Mesenchymal stem cell (in vitro differentiated cells and primary cell): ENCODE measurements around the gene NFKBIA.

Source experiments
- DNase-seq: peaks from one replicate; pipeline ENCODE4 v3.0.0-alpha.2; 2013
- H2AFZ ChIP-seq: one replicate; pipeline ENCODE4 v1.6.1; 2013; ENCODE audit warnings: low read depth, mild to moderate bottlenecking, control low read depth, inconsistent platforms, low read length, moderate library complexity
- H2AK5ac ChIP-seq: 2 replicates; pipeline ENCODE4 v1.6.1; 2013; ENCODE audit warnings: low read length, moderate library complexity, mild to moderate bottlenecking, inconsistent platforms; ENCODE audit not compliant: severe bottlenecking
- H2BK120ac ChIP-seq: one replicate; pipeline ENCODE4 v1.6.1; 2013; ENCODE audit warnings: low read depth, mild to moderate bottlenecking, inconsistent platforms, low read length, moderate library complexity
- H2BK12ac ChIP-seq, 2 experiments: one replicate each; pipeline ENCODE4 v1.6.1; 2013; ENCODE audit warnings: inconsistent platforms in 2 of 2, low read length in 2 of 2, mild to moderate bottlenecking in 2 of 2, moderate library complexity in 2 of 2, control low read depth in 1 of 2
- H2BK15ac ChIP-seq: one replicate; pipeline ENCODE4 v1.6.1; 2013; ENCODE audit warnings: mild to moderate bottlenecking, low read depth, inconsistent platforms; ENCODE audit not compliant: poor library complexity, severe bottlenecking
- H2BK5ac ChIP-seq: 2 replicates; pipeline ENCODE4 v1.6.1; 2013; ENCODE audit warnings: low read depth, mild to moderate bottlenecking, low read length, control low read depth, inconsistent platforms; ENCODE audit not compliant: poor library complexity, severe bottlenecking
- H3K14ac ChIP-seq, 2 experiments: one replicate each; pipeline ENCODE4 v1.6.1; 2013; ENCODE audit warnings: inconsistent platforms in 2 of 2, low read length in 2 of 2, control low read depth in 1 of 2, mild to moderate bottlenecking in 1 of 2, moderate library complexity in 1 of 2
- H3K18ac ChIP-seq, 2 experiments: one replicate each; pipeline ENCODE4 v1.6.1; 2013; ENCODE audit warnings: inconsistent platforms in 2 of 2, low read length in 2 of 2, control low read depth in 1 of 2, low read depth in 1 of 2, mild to moderate bottlenecking in 1 of 2
- H3K23ac ChIP-seq, 2 experiments: one replicate each; pipeline ENCODE4 v1.6.1; 2013; ENCODE audit warnings: inconsistent platforms in 2 of 2, low read length in 2 of 2, mild to moderate bottlenecking in 2 of 2, moderate library complexity in 2 of 2, control low read depth in 1 of 2
- H3K27ac ChIP-seq: 2 replicates; pipeline ENCODE4 v1.5.1; 2013; ENCODE audit warnings: mild to moderate bottlenecking, moderate library complexity, low read length, control low read depth, inconsistent platforms; ENCODE audit not compliant: poor library complexity, severe bottlenecking
- H3K27me3 ChIP-seq, 2 experiments: 2 replicates each; pipeline versions ENCODE4 v1.6.1 to v1.7.0; 2013; ENCODE audit warnings: low read length in 2 of 2, mild to moderate bottlenecking in 2 of 2, moderate library complexity in 2 of 2, control low read depth in 1 of 2, inconsistent platforms in 1 of 2; ENCODE audit not compliant: control insufficient read depth in 1 of 2, insufficient read depth in 1 of 2
- H3K36me3 ChIP-seq, 2 experiments: 2 replicates each; pipeline versions ENCODE4 v1.6.1 to v1.7.0; 2013; ENCODE audit warnings: low read length in 2 of 2, control low read depth in 1 of 2, inconsistent platforms in 1 of 2, low read depth in 1 of 2, mild to moderate bottlenecking in 1 of 2; ENCODE audit not compliant: insufficient read depth in 2 of 2, control insufficient read depth in 1 of 2
- H3K4ac ChIP-seq, 2 experiments: one replicate each; pipeline ENCODE4 v1.6.1; 2013; ENCODE audit warnings: inconsistent platforms in 2 of 2, low read length in 2 of 2, mild to moderate bottlenecking in 2 of 2, moderate library complexity in 2 of 2, control low read depth in 1 of 2, low read depth in 1 of 2
- H3K4me1 ChIP-seq: 2 replicates; pipeline ENCODE4 v1.6.1; 2013; ENCODE audit warnings: low read depth, low read length, control low read depth; ENCODE audit not compliant: control insufficient read depth, insufficient read depth
- H3K4me2 ChIP-seq: 2 replicates; pipeline ENCODE4 v1.6.1; 2013; ENCODE audit warnings: low read length, mild to moderate bottlenecking, inconsistent platforms; ENCODE audit not compliant: poor library complexity, severe bottlenecking
- H3K4me3 ChIP-seq, 2 experiments: 2 replicates each; pipeline versions ENCODE4 v1.5.1 to v1.7.0; 2013; ENCODE audit warnings: low read length in 2 of 2, mild to moderate bottlenecking in 2 of 2, control low read depth in 1 of 2, low read depth in 1 of 2; ENCODE audit not compliant: insufficient read depth in 1 of 2
- H3K79me1 ChIP-seq: replicated peaks from 2 replicates; pipeline ENCODE4 v1.6.1; 2013; ENCODE audit warnings: mild to moderate bottlenecking, control low read depth, low read length, inconsistent platforms; ENCODE audit not compliant: poor library complexity, severe bottlenecking
- H3K9ac ChIP-seq: 2 replicates; pipeline ENCODE4 v1.7.0; 2013; ENCODE audit warnings: mild to moderate bottlenecking, low read length, moderate library complexity
- H3K9me3 ChIP-seq: 2 replicates; pipeline ENCODE4 v1.7.0; 2013; ENCODE audit warnings: mild to moderate bottlenecking, low read length; ENCODE audit not compliant: control insufficient read depth
- H4K8ac ChIP-seq: one replicate; pipeline ENCODE4 v1.6.1; 2013; ENCODE audit warnings: inconsistent platforms, mild to moderate bottlenecking, low read length, moderate library complexity
- H4K91ac ChIP-seq: one replicate; pipeline ENCODE4 v1.6.1; 2013; ENCODE audit warnings: mild to moderate bottlenecking, low read length, inconsistent platforms
- WGBS: methylation state at CpG from one replicate; pipeline ENCODE4 v1.1.7; 2013; ENCODE audit warnings: mixed read lengths; 5-methylcytosine and 5-hydroxymethylcytosine counted together

Gene NFKBIA

GRCh38 chr14:35420036-35420811, 15.7 kb upstream of the NFKBIA start:
- no peak overlapping the region for H3K4me3 ChIP-seq
- H3K18ac ChIP-seq: no peak overlapping the region
- no peak overlapping the region for H2BK12ac ChIP-seq
- no peaks in the 10 kb centered on the region for H3K9me3 ChIP-seq
- H4K91ac ChIP-seq: no peak overlapping the region
- no peaks in the 10 kb centered on the region for H3K79me1 ChIP-seq
- H3K27ac ChIP-seq: peak overlapping the region; percentile 69
- H2BK15ac ChIP-seq: no peak overlapping the region
- no peak overlapping the region for H2AK5ac ChIP-seq
- no peak overlapping the region for H3K4me2 ChIP-seq
- no peak overlapping the region for H2BK5ac ChIP-seq
- H3K4me1 ChIP-seq: peaks cover 13% of the 10 kb centered on the region
- no peak overlapping the region for H4K8ac ChIP-seq
- H2BK120ac ChIP-seq: no peak overlapping the region
- 65% methylated on average over 6 of the region's 7 CpGs for WGBS
- H3K36me3 ChIP-seq: no peaks in the 10 kb centered on the region
- no peaks in the 10 kb centered on the region for H3K27me3 ChIP-seq
- H3K9ac ChIP-seq: peak overlapping the region; percentile 51
- no peak overlapping the region for H2AFZ ChIP-seq
- no peak overlapping the region for H3K14ac ChIP-seq
- no peak for DNase-seq
- no peak overlapping the region for H3K4ac ChIP-seq
- H3K23ac ChIP-seq: no peak overlapping the region

- Histone ChIP-seq H3K18ac (no peak overlapping the region), H3K36me3 (no peaks in the 10 kb centered on the region), H2AK5ac (no peak overlapping the region), H2BK12ac (no peak overlapping the region), H2AFZ (no peak overlapping the region), H2BK15ac (no peak overlapping the region), H3K4ac (no peak overlapping the region), H3K27ac (no peak overlapping the region), H2BK120ac (no peak overlapping the region), H3K4me1 (peaks cover 14% of the 10 kb centered on the region), H2BK5ac (no peak overlapping the region), H3K14ac (no peak overlapping the region), H3K4me3 (no peak overlapping the region), H3K27me3 (no peaks in the 10 kb centered on the region), H4K8ac (no peak overlapping the region), H3K9ac (no peak overlapping the region), H3K79me1 (no peaks in the 10 kb centered on the region), H3K9me3 (no peaks in the 10 kb centered on the region), H4K91ac (no peak overlapping the region), H3K4me2 (no peak overlapping the region), H3K23ac (no peak overlapping the region)
- WGBS: 73% methylated on average over 6 of the region's 7 CpGs
- no peak for DNase-seq
Observed at GRCh38 chr14:35419429-35419841, 14.9 kb upstream of the NFKBIA start.

- no peaks in the 10 kb centered on the region for H3K79me1 ChIP-seq
- no peaks in the 10 kb centered on the region for H3K36me3 ChIP-seq
- no peak overlapping the region for H2BK12ac ChIP-seq
- peaks cover 17% of the 10 kb centered on the region for H3K4me1 ChIP-seq
- no peaks in the 10 kb centered on the region for H3K27me3 ChIP-seq
- no peak overlapping the region for H2BK15ac ChIP-seq
- 100% methylated on average over 1 of the region's 2 CpGs for WGBS
- no peak overlapping the region for H2BK120ac ChIP-seq
- no peak overlapping the region for H3K23ac ChIP-seq
- H3K18ac ChIP-seq: no peak overlapping the region
- no peak overlapping the region for H3K27ac ChIP-seq
- DNase-seq: no peak
- no peak overlapping the region for H3K4me3 ChIP-seq
- H3K14ac ChIP-seq: no peak overlapping the region
- H2AK5ac ChIP-seq: no peak overlapping the region
- H2AFZ ChIP-seq: no peak overlapping the region
- no peak overlapping the region for H3K4me2 ChIP-seq
- no peak overlapping the region for H3K9ac ChIP-seq
- H4K8ac ChIP-seq: no peak overlapping the region
- H4K91ac ChIP-seq: no peak overlapping the region
- H2BK5ac ChIP-seq: no peak overlapping the region
- H3K4ac ChIP-seq: no peak overlapping the region
- H3K9me3 ChIP-seq: no peaks in the 10 kb centered on the region
Observed at GRCh38 chr14:35418093-35418492, 13.5 kb upstream of the NFKBIA start.

GRCh38 chr14:35416108-35416750, 11.7 kb upstream of the NFKBIA start:
- Histone ChIP-seq H3K14ac (no peak overlapping the region), H4K91ac (no peak overlapping the region), H3K4me1 (peaks cover 17% of the 10 kb centered on the region), H3K4ac (no peak overlapping the region), H3K79me1 (no peaks in the 10 kb centered on the region), H3K4me3 (no peak overlapping the region), H2AFZ (peak overlapping the region; percentile 68), H2AK5ac (no peak overlapping the region), H4K8ac (peak overlapping the region; percentile 42), H2BK120ac (no peak overlapping the region), H3K18ac (no peak overlapping the region), H2BK12ac (no peak overlapping the region), H2BK15ac (peak overlapping the region; percentile 36), H3K9ac (no peak overlapping the region), H3K36me3 (no peaks in the 10 kb centered on the region), H3K27ac (no peak overlapping the region), H3K27me3 (no peaks in the 10 kb centered on the region), H3K23ac (no peak overlapping the region), H2BK5ac (no peak overlapping the region), H3K4me2 (peak overlapping the region; percentile 25), H3K9me3 (no peaks in the 10 kb centered on the region)
- DNase-seq: peak; percentile 33
- WGBS: 55% methylated on average over 4 of the region's 5 CpGs
